OCI-LY1 (cell line): ENCODE results near the gene LRRC31.

Source experiments
- H2AFZ ChIP-seq: fragments of 200-600 bp; sonication (generic), shearing (Covaris generic); 2 replicates; pipeline ENCODE4 v1.6.0; 2014; ENCODE audit warnings: antibody characterized with exemption, mild to moderate bottlenecking, low read length
- H3F3A ChIP-seq: fragments of 200-600 bp; sonication (generic), shearing (Covaris generic); 2 replicates; pipeline ENCODE4 v1.6.0; 2014; ENCODE audit warnings: mild to moderate bottlenecking, antibody characterized with exemption, low read length, moderate library complexity; ENCODE audit not compliant: insufficient read depth
- H3K27ac ChIP-seq: fragments of 200-600 bp; sonication (generic); 2 replicates; pipeline ENCODE4 v1.5.1; 2014; ENCODE audit warnings: low read length, mixed run types, mild to moderate bottlenecking, low read depth; ENCODE audit not compliant: poor library complexity, severe bottlenecking
- H3K27me3 ChIP-seq: fragments of 200-600 bp; sonication (generic); 2 replicates; pipeline ENCODE4 v1.6.0; 2014; ENCODE audit warnings: antibody characterized with exemption, mild to moderate bottlenecking, low read length, moderate library complexity; ENCODE audit not compliant: insufficient read depth
- H3K36me3 ChIP-seq: fragments of 200-600 bp; sonication (generic); 2 replicates; pipeline ENCODE4 v1.6.1; 2014; ENCODE audit warnings: mild to moderate bottlenecking, antibody characterized with exemption, low read length, moderate library complexity, mixed read lengths; ENCODE audit not compliant: insufficient read depth
- H3K4me1 ChIP-seq: fragments of 200-600 bp; sonication (generic); 2 replicates; pipeline ENCODE4 v1.5.1; 2014; ENCODE audit warnings: mild to moderate bottlenecking, low read length, moderate library complexity; ENCODE audit not compliant: insufficient read depth, severe bottlenecking
- H3K4me2 ChIP-seq: fragments of 200-600 bp; sonication (generic), shearing (Covaris generic); 2 replicates; pipeline ENCODE4 v1.6.1; 2014; ENCODE audit warnings: low read length
- H3K4me3 ChIP-seq: fragments of 200-600 bp; sonication (generic); 2 replicates; pipeline ENCODE4 v1.5.1; 2014; ENCODE audit warnings: low read length, low read depth, mild to moderate bottlenecking, mixed read lengths; ENCODE audit not compliant: poor library complexity, severe bottlenecking
- H3K79me2 ChIP-seq: fragments of 200-600 bp; shearing (Covaris generic); 2 replicates; pipeline ENCODE4 v1.6.1; 2016; ENCODE audit warnings: mixed run types, low read length, mixed read lengths; ENCODE audit not compliant: insufficient read depth
- H3K9ac ChIP-seq: fragments of 200-600 bp; sonication (generic), shearing (Covaris generic); 2 replicates; pipeline ENCODE4 v1.6.1; 2014; ENCODE audit warnings: mild to moderate bottlenecking, low read length, mixed read lengths
- H3K9me2 ChIP-seq: fragments of 200-600 bp; sonication (generic), shearing (Covaris generic); 2 replicates; pipeline ENCODE4 v1.6.1; 2014; ENCODE audit warnings: low read depth, mild to moderate bottlenecking, low read length, mixed read lengths
- H3K9me3 ChIP-seq: fragments of 200-600 bp; shearing (Covaris generic); 2 replicates; pipeline ENCODE4 v1.6.1; 2014; ENCODE audit warnings: low read length, mixed read lengths
- H4K20me1 ChIP-seq: fragments of 200-600 bp; sonication (generic), shearing (Covaris generic); 2 replicates; pipeline ENCODE4 v1.6.0; 2016; ENCODE audit warnings: mild to moderate bottlenecking, low read length; ENCODE audit not compliant: insufficient read depth
- EZH2 ChIP-seq: fragments of 200-600 bp; sonication (generic), shearing (Covaris generic); IDR thresholded peaks from 2 replicates; pipeline ENCODE4 v1.8.0; 2017; ENCODE audit warnings: borderline replicate concordance, mixed run types, mild to moderate bottlenecking, antibody characterized with exemption, low read length, moderate library complexity, mixed read lengths
- TF ChIP-seq, protein P1 (sequence below): fragments of 200-600 bp; sonication (generic), shearing (Covaris generic); IDR thresholded peaks from 2 replicates; pipeline ENCODE4 v1.5.1; 2017; ENCODE audit warnings: mild to moderate bottlenecking, antibody characterized with exemption, low read length, moderate library complexity, mixed read lengths

LRRC31 gene

DNA sequence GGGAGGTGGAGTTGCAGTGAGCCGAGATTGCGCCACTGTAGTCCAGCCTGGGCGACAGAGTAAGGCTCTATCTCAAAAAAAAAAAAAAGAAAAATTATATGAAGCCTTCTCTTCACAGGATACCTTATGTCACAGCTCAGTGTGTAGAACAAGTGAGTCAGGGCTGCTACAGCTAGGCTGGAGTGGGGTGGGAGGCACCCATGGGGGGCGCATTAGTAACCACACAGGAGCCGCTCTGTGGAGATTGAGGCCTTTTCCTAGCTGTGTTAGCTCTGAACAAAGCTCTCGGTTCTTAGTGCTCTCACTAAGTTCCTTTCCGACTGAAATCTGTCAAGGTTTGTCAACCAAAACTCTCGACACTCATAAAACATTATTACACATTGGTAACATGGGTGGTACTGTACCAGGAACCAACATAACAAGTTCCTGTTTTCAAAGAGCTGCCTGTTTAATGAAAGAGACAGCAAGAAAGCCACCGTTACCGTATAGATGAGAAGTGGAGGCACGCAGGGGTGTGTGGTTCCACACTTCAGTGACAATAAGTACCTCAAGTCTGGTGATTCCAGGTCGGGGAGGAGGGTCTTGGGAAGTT is 4.5 kb downstream of the LRRC31 start:
- peak overlapping the region; percentile 36 for H3K9ac ChIP-seq
- no peaks in the 10 kb centered on the region for H3K9me2 ChIP-seq
- 0 out of 2 replicates have a peak, but pooled peaks cover 5% of the 10 kb centered on the region for H3F3A ChIP-seq
- no peaks in the 10 kb centered on the region for H3K27me3 ChIP-seq
- no peaks in the 10 kb centered on the region for H3K9me3 ChIP-seq
- peak overlapping the region; percentile 83 for H3K27ac ChIP-seq
- no peaks in the 10 kb centered on the region for H4K20me1 ChIP-seq
- H3K4me2 ChIP-seq: peak overlapping the region; percentile 57
- TF ChIP-seq, protein P1, sequence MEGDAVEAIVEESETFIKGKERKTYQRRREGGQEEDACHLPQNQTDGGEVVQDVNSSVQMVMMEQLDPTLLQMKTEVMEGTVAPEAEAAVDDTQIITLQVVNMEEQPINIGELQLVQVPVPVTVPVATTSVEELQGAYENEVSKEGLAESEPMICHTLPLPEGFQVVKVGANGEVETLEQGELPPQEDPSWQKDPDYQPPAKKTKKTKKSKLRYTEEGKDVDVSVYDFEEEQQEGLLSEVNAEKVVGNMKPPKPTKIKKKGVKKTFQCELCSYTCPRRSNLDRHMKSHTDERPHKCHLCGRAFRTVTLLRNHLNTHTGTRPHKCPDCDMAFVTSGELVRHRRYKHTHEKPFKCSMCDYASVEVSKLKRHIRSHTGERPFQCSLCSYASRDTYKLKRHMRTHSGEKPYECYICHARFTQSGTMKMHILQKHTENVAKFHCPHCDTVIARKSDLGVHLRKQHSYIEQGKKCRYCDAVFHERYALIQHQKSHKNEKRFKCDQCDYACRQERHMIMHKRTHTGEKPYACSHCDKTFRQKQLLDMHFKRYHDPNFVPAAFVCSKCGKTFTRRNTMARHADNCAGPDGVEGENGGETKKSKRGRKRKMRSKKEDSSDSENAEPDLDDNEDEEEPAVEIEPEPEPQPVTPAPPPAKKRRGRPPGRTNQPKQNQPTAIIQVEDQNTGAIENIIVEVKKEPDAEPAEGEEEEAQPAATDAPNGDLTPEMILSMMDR: peak; percentile 54
- no peak for TF ChIP-seq EZH2
- peaks cover 39% of the 10 kb centered on the region for H3K4me1 ChIP-seq
- H2AFZ ChIP-seq: peak overlapping the region; percentile 76
- H3K79me2 ChIP-seq: no peaks in the 10 kb centered on the region
- H3K4me3 ChIP-seq: peak overlapping the region; percentile 22
- no peaks in the 10 kb centered on the region for H3K36me3 ChIP-seq

DNA sequence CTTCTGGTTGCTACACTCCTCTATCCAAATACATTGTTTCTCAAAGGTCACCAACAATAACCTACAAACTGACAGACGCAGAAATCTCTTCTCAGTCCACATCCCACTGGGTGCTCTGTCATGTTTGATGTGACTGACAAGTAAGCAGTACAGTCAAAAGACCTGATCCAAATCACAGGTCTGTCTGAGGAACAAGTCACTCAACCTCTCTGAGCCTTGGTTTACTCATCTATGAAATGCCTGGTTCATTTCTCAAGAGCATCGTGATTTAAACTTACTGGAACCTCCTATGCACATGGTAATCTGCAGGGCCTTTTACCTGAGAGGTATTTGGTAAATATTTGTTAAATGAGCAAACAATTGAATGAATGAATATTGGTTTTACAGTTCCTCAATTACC is 5.5 kb downstream of the LRRC31 start:
- Histone ChIP-seq H3F3A (0 out of 2 replicates have a peak, but pooled peaks cover 5% of the 10 kb centered on the region), H3K9ac (peak overlapping the region; percentile 12; the same call in 1 of the 2 replicates), H3K4me3 (no peak overlapping the region), H3K9me2 (no peaks in the 10 kb centered on the region), H3K27me3 (no peaks in the 10 kb centered on the region), H3K4me1 (peaks cover 39% of the 10 kb centered on the region), H3K27ac (peak overlapping the region; percentile 83), H2AFZ (0 out of 2 replicates have a peak overlapping the region, but pooled peaks have one; percentile 0), H3K9me3 (no peaks in the 10 kb centered on the region), H3K4me2 (peak overlapping the region; percentile 5; the same call in 1 of the 2 replicates), H4K20me1 (no peaks in the 10 kb centered on the region), H3K79me2 (no peaks in the 10 kb centered on the region), H3K36me3 (no peaks in the 10 kb centered on the region)
- TF ChIP-seq, protein P1: no peak
- TF ChIP-seq EZH2: no peak

DNA sequence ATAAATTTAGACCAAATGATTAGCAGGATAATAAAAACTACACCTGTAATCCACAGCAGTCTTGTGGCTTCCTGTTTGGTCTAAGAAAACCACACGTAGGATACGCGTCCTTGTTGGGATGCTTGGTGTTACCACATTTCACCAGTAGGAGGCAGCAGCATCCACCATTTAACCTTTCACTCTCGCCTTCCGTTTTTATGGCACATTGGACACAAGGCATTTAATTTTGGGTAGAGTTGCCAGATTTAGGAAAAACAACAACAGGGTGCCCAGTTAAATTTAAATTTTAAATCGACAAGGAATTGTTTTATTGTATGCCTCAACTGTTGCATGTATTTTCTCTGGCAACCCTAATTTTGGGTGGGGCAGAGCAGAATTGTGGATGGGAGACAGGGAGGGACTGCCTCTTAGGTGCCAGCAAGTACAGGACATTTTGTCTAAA is 6.3 kb downstream of the LRRC31 start:
- H3K27me3 ChIP-seq: no peaks in the 10 kb centered on the region
- H4K20me1 ChIP-seq: no peaks in the 10 kb centered on the region
- no peaks in the 10 kb centered on the region for H3K36me3 ChIP-seq
- H3K4me3 ChIP-seq: no peak overlapping the region
- H3K9me2 ChIP-seq: no peaks in the 10 kb centered on the region
- 0 out of 2 replicates have a peak, but pooled peaks cover 5% of the 10 kb centered on the region for H3F3A ChIP-seq
- TF ChIP-seq, protein P1: peak; percentile 99
- no peak for TF ChIP-seq EZH2
- no peak overlapping the region for H2AFZ ChIP-seq
- no peaks in the 10 kb centered on the region for H3K9me3 ChIP-seq
- H3K9ac ChIP-seq: no peak overlapping the region
- H3K4me1 ChIP-seq: peaks cover 39% of the 10 kb centered on the region
- H3K27ac ChIP-seq: peak overlapping the region; percentile 83
- no peak overlapping the region; the same call in 1 of the 2 replicates for H3K4me2 ChIP-seq
- H3K79me2 ChIP-seq: no peaks in the 10 kb centered on the region
